Activated CD4-positive, alpha-beta T cell treated with anti-CD3 and anti-CD28 coated beads for 1 hour (primary cell): ENCODE measurements around the gene TMC4.
"Not testable (repeated sequence)": the region's sequence is repeated elsewhere in the genome, so short reads cannot be mapped to it uniquely, and the experiment has no call there.

ENCODE experiments used
- DNase-seq: peaks from one replicate; pipeline ENCODE4 v3.0.0-alpha.2; 2020

TMC4 gene

GRCh38 chr19:54172471-54173358, at the start of gene TMC4:
Gene TMC4 (minus strand): TSS chr19:54173160. CDS start chr19:54173117, 43 bp downstream.
- no peak for DNase-seq

- not testable (repeated sequence) for DNase-seq
Measured at GRCh38 chr19:54221947-54222346, 49.0 kb upstream of the TMC4 start.

- not testable (repeated sequence) for DNase-seq
Measured at GRCh38 chr19:54219702-54220101, 46.7 kb upstream of the TMC4 start.

- no peak for DNase-seq
Measured at GRCh38 chr19:54218960-54219661, 46.2 kb upstream of the TMC4 start.

GRCh38 chr19:54218259-54218658, 45.3 kb upstream of the TMC4 start:
- no peak for DNase-seq

- DNase-seq, result not testable (repeated sequence)
Measured at GRCh38 chr19:54217517-54218247, 44.7 kb upstream of the TMC4 start.

- DNase-seq, result no peak
Measured at GRCh38 chr19:54216869-54217268, 43.9 kb upstream of the TMC4 start.

- DNase-seq, result not testable (repeated sequence)
Measured at GRCh38 chr19:54214734-54215133, 41.8 kb upstream of the TMC4 start.

- not testable (repeated sequence) for DNase-seq
Measured at GRCh38 chr19:54214217-54214616, 41.3 kb upstream of the TMC4 start.

GRCh38 chr19:54211235-54211634, 38.3 kb upstream of the TMC4 start:
- no peak for DNase-seq

- DNase-seq, result no peak
Measured at GRCh38 chr19:54209811-54210494, 37.0 kb upstream of the TMC4 start.

- DNase-seq, result no peak
Measured at GRCh38 chr19:54209058-54209810, 36.3 kb upstream of the TMC4 start.

- no peak for DNase-seq
Measured at GRCh38 chr19:54208784-54209057, 35.8 kb upstream of the TMC4 start.

GRCh38 chr19:54207983-54208783, 35.2 kb upstream of the TMC4 start:
- DNase-seq, result no peak

GRCh38 chr19:54207676-54207982, 34.7 kb upstream of the TMC4 start:
- no peak for DNase-seq

- not testable (repeated sequence) for DNase-seq
Measured at GRCh38 chr19:54207193-54207592, 34.2 kb upstream of the TMC4 start.

- no peak for DNase-seq
Measured at GRCh38 chr19:54206831-54207177, 33.8 kb upstream of the TMC4 start.

GRCh38 chr19:54206030-54206830, 33.3 kb upstream of the TMC4 start:
- no peak for DNase-seq

- DNase-seq, result no peak
Measured at GRCh38 chr19:54204767-54205468, 32.0 kb upstream of the TMC4 start.

- no peak for DNase-seq
Measured at GRCh38 chr19:54203151-54203611, 30.2 kb upstream of the TMC4 start.
